NOMO-1 (cell line): ENCODE measurements around the gene GBGT1.
A peak's percentile ranks its signal among the peaks of the same experiment; 100 is the strongest.

ENCODE experiments used
- DNase-seq, 2 experiments: peaks; one replicate each; lab custom pipeline; 2025; ENCODE audit not compliant: unreplicated experiment in 2 of 2; lab: John Stamatoyannopoulos, UW

Gene GBGT1

DNA sequence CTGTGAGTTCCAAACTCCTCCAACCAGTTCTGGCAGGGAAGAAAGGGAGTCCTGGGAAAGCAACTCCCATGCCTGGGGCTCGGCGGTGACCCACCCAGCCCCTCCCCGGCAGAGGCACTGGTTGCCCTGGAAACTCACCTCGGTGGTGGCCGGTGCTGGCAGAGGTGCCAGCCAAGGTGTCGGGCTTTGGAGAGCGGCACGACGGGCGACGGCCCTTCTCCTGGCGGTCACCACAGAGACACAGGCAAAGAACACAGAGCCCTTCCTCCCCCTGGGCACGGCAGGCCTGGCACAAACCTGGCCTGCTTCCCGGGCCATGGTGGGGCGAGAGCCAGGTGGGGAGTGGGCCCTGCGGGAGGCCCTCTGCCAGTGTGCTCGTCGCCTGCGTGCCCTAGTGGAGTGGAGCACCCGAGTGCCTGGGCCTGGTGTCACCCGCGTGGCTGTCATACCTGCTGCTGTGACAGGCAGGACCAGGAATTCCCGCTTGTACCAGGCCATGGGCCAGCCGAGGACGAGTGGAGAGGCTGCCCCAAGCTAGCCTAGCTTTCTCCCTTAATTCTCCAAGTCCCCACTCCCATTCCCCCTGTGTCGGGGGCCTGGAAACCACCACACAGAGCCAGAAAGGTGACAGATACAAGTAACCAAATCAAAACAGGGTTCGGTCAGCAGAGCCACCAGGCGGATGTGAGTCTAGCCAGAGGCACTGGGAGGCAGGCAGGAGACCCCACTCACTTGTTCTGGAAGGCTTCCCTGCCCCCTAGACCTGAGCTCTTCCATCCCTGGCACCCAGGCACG lies 34.5 kb downstream of the GBGT1 start:
- DNase-seq, result no peak

DNA sequence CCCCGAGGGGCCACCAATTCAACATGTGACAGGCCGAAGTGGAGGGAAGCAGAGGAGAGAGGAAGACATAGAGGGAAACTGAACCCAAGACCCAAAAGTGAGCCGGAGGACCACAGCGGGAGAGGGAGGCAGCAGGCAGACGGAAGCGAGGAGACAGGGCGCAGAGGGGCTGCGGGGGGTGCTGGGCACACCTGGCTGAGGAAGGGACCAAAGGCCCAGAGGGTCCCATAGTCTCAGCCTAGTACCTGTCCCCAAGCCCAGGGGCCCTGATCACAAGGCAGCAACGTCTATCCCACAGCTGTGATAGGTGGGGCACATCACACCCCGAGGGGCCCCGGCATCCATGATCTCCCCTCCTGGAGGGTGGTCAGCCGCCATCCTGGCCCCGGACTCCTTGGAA lies 35.6 kb downstream of the GBGT1 start:
- DNase-seq, result no peak

DNA sequence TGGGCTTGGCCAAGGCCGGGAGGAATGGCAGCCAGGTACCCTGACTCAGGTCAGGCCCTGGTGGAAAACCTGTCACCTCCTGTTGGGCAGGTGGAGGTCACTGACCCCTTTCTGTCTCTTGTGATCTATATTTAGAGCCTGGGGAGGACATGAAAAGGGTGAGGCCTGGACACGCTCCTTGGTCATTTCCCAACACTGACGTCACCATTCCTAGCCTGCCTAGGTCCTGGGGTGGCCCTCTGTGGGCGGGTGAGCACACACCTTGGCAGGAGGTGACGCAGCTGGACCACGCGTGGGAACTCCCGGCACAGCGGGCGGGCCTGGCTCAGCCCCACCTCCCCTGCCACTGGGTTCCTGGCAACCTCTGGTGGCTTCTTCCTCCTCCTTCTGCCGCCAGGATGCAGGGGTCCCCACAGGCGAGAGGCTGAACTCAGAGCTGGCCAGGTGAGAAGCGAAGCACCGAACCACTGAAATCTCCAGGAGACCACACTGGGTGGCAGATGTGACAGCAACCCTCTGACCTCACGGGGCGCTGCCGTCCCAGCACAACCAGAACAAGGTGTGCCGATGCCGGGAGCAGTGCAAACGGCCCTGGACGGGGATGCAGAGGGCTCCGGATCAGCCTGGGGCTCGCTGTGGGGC lies 36.3 kb downstream of the GBGT1 start:
- DNase-seq, result no peak

DNA sequence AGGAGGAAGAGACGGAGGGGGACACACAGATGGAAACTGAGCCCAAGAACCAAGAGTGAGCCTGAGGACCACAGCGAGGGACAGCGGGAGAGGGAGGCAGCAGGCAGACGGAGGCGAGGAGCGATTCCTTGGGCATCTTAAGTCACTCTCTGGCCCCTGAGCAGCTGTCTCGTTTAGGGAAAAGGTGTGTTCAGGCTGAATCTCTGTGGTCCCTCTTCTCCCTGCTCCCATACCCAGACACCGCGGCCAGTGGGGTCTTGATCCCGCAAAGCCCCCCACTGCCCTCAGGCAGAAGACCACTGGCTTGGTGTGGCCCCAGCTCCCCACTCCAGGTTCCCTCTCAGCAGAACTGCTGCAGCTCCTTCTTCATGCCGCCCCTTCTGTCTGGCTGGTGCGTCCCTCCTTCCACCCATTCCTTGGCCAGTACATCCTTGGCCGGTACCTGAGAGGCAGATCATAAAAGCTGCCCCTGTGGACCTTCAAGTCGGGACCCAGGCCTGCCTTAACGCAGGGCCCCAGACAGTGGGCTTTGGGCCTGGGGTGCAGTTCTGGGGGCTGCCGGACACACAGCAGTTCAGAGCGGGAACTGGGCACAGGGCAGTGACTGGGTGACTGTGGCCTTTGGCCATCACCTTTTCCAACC lies 36.9 kb downstream of the GBGT1 start:
- DNase-seq, result no peak

DNA sequence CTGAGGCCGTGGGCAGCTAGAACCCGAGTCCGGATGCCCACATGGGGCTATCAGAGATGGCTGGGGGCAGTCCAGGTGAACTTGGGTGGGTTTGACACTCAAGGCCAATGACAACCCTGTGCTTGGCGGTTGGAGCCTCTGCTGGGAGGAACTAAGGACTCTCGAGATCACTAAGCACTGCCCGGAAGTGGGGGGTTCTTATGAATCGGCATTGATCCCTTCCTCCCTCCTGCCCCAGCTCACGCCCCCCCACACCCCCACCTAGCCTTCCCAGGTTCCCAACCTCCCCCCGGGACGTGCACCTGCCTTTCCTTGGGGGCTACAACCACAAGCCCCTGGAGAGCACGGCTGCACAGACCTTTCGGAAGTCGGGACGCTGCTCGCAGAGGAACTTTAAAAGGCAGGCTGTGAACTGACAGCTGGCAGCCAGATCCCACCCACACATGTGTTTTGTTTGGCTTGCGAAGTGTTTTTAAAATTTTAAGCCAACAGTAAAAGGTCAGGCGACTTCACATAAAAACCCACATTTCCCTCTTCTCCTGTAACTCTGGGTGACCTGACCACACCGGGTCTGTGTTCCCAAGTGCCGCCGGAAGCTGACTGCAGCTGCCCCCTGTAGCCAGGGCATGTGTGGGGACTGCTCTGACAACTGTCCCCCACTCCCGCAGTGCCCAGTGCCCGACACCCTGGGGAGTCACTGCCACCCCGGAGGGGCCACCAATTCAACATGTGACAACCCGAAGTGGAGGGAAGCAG lies 37.6 kb downstream of the GBGT1 start:
- DNase-seq, result peak; percentile 64 to 72

DNA sequence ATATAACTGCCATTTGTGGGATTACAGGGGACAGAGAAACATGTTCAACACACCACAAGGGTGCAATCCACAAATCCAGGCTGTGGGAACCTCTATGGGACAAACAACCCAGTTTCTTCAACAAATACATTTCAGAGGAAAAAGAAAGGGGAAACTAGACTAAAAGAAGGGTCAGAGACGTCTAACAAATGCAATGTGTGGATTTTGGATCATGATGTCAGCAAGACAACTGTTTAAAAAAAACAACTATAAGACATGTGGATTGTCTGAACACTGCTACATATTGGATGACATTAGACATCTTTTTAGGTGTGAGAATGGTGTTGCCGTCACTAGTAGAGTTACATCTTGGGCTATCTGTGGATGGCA lies 38.8 kb downstream of the GBGT1 start:
- no peak for DNase-seq

DNA sequence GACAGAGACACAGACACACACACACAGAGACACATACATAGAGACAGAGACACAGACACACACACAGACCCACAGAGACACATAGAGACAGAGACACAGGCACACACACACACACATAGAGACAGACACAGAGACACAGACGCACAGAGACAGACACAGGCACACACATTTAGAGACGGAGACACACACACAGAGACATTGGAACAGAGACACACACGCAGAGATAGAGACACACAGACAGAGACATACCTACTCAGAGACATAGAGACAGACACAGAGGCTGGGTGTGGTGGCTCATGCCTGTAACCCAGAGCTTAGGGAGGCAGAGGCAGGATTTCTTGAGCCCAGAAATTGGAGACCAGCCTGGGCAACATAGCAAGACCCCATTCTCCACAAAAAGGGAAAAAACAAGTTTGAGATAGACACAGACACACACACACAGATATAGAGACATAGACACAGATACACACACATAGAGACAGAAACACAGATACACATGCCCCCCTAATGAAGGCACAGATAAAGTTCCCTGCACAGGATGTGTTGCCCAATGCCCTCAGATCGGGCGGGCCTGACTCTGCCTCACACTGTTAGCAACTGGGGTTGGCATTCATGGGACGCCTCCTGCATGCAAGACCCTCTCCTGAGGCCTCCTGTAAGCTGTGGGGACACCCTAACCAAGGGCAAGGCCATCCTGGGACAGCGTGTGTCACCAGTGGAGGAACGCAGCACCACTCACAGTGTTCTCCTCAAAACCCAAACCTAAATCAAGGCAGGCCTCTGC lies 39.4 kb downstream of the GBGT1 start:
- peak in 1 of 2 experiments; percentile 26 for DNase-seq

DNA sequence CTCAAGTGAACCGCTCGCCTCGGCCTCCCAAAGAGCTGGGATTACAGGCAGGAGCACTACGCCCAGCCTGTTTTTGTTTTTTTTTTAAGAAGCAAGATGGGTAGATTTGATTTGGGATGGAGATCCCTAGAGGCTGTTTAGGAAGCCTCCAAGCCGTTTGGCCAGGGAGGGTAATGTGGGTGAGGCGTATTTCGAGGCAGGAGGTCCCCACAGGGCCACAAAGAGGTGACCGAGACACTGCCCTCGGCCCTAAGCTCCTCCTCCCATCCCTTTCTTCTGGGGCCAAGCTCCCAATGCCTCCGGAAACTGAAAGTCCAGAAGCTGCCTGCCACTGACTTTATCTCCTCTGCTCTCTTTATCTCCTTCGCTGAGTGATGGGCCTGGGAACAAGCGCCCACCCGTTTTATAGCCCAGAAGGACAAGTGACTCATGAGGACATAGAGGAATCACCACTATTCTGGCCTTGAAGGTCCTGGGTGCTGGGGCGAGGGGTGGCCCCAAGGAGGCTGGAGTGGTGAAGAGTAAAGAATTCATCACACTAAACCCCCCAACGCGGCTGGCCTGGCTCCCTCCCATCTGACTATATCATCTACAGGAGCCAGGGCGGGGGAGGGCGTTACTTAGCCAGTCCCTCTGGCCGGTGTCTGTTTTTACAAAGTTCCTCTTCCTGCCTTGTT lies 40.6 kb downstream of the GBGT1 start:
- peak in 1 of 2 experiments; percentile 30 for DNase-seq

DNA sequence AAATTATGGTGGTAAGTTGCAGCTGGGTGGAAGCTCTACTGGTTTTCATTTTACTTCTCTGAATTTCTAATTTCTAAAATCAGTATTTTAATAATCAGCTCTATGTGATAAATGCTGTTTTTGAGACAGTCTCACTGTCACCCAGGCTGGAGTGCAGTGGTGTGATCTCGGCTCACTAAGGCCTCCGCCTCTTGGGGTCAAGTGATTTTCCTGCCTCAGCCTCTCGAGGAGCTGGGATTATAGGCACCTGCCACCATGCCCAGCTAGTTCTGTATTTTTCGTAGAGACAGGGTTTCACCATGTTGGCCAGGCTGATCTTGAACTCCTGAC lies 41.1 kb downstream of the GBGT1 start:
- no peak for DNase-seq

DNA sequence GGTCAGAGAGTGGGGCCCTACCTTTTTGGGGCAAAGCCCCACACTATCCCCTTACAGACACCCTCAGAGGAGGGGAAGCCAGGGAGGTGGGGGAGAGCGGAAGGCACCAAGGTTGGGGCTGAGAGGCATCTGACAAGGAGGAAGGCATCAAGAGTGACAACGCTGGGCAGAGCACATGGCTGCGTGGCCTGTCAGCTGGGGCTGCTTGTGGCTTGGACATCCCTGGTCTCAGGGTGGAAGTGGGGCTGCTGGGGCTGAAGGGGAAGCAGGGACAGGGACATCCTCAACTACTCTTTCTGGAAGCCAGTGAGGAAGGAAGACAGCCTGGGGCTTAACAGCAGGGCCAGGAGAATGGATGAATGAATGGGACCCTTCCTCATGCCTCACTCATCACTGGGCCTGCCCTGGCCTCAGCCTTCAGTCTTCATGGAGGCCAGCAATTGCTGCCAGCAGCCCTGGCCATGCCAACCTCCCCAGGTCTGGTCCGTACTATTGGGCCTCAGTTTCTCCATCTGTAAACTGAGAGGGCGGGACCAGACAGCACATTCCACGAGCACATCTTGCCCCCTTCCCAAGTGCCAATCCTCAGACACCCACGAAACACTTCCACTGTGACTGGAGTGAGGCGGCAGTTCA lies 41.7 kb downstream of the GBGT1 start:
- peak; percentile 72 to 90 for DNase-seq

DNA sequence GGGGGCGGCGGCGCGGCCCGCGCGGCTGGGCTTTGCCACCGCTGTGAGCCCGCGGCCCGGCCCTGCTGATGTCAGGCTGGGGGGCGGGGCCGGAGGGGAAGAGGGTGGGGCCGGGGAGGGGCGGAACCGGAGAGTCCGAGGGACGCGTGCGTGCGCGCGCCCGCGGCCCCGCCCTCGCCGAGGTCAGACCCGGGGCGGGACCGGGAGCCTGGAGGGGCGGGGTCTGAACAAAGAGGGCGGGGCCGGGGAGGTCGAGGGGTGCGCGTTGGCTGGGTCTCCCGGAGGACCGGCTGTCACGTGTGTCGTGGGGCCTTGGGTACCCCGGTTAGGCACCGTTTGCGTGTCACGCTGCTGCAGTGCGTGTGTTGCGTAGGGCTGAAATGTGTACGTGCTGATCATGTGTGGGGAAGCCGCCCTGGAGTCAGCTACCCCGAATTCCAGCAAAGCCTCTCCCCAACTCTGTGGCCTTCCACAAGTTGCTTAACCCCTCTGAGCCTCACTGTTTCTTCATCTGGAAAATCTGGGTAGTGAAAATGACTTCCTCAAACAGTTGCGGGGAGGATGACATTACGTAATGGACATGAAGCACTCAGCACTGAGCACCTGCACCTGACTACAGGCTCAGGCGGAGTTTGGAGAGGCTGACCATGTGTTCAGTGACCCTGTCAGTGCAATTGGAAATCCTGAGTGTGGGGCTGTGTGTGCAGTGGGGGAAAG lies 42.4 kb downstream of the GBGT1 start, which contains the start of gene RALGDS:
Gene RALGDS (minus strand): TSS at position 43 of the 717 bp plus-strand sequence. CDS start 86 bp downstream, outside the sequence.
- DNase-seq, result peak; percentile 90 to 95

DNA sequence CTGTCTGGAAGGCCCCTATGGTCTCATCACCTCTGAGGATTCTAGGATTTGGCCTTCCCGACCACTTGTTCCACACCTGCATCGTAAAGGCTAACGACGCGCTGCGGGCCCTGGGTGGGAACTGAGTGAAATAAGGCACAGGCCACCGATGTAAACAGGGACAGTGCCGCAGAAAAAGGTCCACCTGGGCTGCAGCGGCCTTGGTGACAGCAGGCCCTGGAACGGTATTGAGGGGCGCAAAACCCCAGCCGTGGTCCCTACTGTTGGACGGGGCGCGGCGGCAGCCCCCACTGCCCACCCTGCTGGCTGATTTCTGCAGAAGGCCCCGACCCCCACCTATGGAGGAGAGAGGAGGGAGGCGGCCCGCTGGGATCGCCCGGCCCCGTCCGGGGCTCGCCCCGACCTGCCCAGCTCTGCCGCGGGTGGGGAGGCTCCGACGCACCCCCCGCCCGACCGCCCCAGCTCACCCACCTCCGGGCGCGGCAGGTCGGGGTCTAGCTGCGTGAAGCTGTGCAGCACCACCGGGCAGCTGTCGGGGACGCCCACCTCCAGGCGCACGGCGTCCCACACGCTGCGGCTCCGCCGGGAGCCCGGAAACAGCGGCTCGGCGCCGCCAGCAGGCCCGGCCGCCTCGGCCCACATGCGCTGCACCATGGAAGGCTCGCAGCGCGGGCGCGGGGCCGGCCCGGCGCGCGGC lies 43.1 kb downstream of the GBGT1 start:
- DNase-seq, result no peak

DNA sequence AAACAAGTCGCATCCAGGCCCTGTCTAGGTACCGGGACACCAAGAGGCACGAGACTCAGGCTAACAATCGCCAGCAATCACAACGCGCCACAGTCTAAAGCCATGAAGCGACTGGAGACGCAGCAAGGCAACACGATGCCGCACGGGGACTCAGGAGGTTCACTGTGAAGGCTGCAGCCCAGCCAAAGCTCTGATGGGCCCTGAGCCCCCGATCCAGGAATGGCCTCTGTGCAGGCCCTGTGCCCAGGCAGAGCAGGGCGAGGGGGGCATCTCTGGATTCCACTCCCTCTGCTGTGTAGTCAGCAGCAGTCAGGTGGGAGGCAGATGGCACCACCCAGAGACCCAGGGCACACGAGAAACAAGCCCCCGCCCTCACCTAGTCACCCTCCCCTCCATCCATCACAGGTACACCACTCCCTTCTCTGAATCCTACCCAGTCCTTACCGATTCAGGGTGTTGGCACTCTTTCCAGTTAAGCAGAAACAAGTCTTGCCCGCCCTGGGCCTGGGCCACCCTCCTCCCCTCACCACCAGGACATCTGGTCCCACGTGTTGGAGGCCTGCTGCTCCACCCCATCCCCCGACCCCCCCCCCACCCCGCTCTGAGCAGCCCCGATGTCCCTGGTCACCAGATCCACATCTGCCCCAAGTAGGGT lies 43.7 kb downstream of the GBGT1 start:
- no peak for DNase-seq

DNA sequence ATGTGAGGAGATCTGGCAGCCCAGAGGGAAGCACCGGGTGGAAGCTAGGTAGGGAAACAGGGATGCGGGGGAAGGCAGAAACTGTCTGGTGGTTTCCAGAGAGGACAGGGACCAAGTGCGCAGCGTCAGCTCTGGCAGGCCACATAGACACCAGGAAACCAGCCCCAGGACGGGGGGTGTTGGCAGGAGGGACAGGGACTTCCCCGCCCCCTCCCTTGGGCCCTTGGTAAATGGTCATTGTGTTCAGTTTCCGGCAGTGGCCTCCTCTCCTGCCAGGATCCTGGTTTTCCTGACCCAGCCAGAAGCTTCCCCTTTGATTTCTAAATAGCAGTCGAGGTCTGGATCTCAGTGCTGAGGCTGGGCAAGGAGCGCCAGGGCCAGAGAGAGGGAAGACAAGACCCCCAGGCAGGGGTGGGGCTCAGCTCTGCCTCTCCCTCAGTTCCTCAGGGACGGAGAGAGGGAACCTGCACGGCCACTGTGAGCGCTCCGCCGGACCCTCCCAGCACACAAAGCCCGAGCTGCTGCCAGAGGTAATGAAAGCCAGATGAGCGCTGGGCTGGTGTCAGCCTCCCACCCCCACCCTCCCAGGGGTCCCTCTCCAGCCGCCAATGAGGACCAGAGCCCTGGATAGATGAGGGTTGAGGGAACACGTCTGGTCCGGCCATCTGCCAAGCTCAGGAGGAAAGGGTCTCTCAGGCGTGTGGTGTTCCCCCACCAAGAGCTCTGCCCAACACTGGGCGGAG lies 44.4 kb downstream of the GBGT1 start:
- no peak for DNase-seq

DNA sequence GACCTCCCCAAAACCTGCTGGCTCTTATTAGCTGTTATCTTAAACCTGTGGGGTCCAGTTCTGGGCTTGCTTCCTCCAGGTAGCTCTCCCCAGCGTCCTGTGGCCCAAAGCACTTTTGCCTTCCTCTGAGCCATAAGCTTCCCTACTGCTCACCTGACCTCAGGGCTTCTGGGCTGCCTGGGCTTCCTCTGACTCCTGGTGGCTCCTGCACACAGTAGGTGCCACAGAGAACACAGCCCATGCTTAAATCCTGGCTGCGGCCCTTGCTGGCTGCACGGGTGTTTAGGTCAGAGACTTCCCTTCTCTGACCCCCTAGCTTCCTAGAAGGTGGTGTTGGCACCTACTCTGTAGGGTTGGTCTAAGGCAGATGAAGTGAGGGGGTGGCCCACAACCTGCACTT lies 45.1 kb downstream of the GBGT1 start:
- no peak for DNase-seq

DNA sequence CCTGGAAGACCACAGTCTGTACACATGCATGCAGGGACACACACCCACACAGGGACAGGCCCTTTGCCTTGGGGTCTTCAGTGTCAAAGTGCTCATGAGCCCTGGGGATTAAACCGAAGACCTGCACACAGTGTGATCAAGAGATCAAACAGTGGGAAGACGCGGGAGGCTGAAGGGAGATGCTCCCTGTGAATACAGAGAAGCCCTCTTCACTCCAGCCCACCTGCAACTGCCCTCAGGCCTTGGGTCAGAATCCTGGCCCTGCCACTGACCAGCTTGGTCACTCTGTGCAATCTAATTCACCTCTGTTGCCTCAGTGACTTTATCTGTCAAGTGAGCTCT lies 45.6 kb downstream of the GBGT1 start:
- no peak for DNase-seq
